Fibroblast of gingiva (primary cell): ENCODE measurements around the gene KBTBD6.
"Not testable (repeated sequence)": the region's sequence is repeated elsewhere in the genome, so short reads cannot be mapped to it uniquely, and the experiment has no call there.

Source experiments
- DNase-seq: peaks from one replicate; pipeline ENCODE4 v3.0.0-alpha.2; 2011; ENCODE audit warnings: low read depth

The KBTBD6 gene

GRCh38 chr13:41133951-41134350 is 1.3 kb upstream of the KBTBD6 start:
- no peak for DNase-seq

- DNase-seq = not testable (repeated sequence)
Measured at GRCh38 chr13:41131660-41132511, 716 bp downstream of the KBTBD6 start.

GRCh38 chr13:41131189-41131588 is 1.4 kb downstream of the KBTBD6 start:
- DNase-seq = not testable (repeated sequence)

- DNase-seq = peak; percentile 8
Measured at GRCh38 chr13:41130356-41130755, 2.2 kb downstream of the KBTBD6 start.

GRCh38 chr13:41127701-41128100 is 4.9 kb downstream of the KBTBD6 start:
- peak; percentile 74 for DNase-seq

GRCh38 chr13:41122838-41123237 is 9.8 kb downstream of the KBTBD6 start:
- no peak for DNase-seq

- DNase-seq = no peak
Measured at GRCh38 chr13:41117869-41118268, 14.7 kb downstream of the KBTBD6 start.

GRCh38 chr13:41111454-41111853 is 21.1 kb downstream of the KBTBD6 start:
- DNase-seq = peak; percentile 57

GRCh38 chr13:41107584-41108014 is 25.0 kb downstream of the KBTBD6 start:
- no peak for DNase-seq

GRCh38 chr13:41107104-41107571 is 25.5 kb downstream of the KBTBD6 start:
- no peak for DNase-seq

- DNase-seq = no peak
Measured at GRCh38 chr13:41099986-41100385, 32.6 kb downstream of the KBTBD6 start.

GRCh38 chr13:41098761-41099160 is 33.8 kb downstream of the KBTBD6 start:
- DNase-seq = no peak

GRCh38 chr13:41095681-41096080 is 36.9 kb downstream of the KBTBD6 start:
- not testable (repeated sequence) for DNase-seq

GRCh38 chr13:41085961-41086585 is 46.5 kb downstream of the KBTBD6 start:
- no peak for DNase-seq

- no peak for DNase-seq
Measured at GRCh38 chr13:41079725-41080124, 52.9 kb downstream of the KBTBD6 start.
